ENCODE data around the gene LHX4.

LHX4 gene

GRCh38 chr1:180184041-180184440, 46.0 kb upstream of the LHX4 start:
- no peaks in the 10 kb centered on the region for H3K27me3 ChIP-seq
- no peak for TF ChIP-seq CTCF (IDR thresholded peaks at IDR 0.05; ENCODE audit: low read depth, low read length)
- H3K4me3 ChIP-seq (ENCODE audit: low read depth, low read length) = no peak overlapping the region
- H3K9me3 ChIP-seq = no peaks in the 10 kb centered on the region
- H3K4me1 ChIP-seq = no peaks in the 10 kb centered on the region
- H3K36me3 ChIP-seq = no peaks in the 10 kb centered on the region
- no peak for DNase-seq

GRCh38 chr1:180185281-180185680, 44.8 kb upstream of the LHX4 start:
- H3K27me3 ChIP-seq = no peaks in the 10 kb centered on the region
- H3K36me3 ChIP-seq = no peaks in the 10 kb centered on the region
- no peaks in the 10 kb centered on the region for H3K4me1 ChIP-seq
- no peak overlapping the region for H3K4me3 ChIP-seq (ENCODE audit: low read depth, low read length)
- no peak for TF ChIP-seq CTCF (IDR thresholded peaks at IDR 0.05; ENCODE audit: low read depth, low read length)
- no peaks in the 10 kb centered on the region for H3K9me3 ChIP-seq
- DNase-seq = peak; percentile 1

GRCh38 chr1:180185971-180186645, 44.0 kb upstream of the LHX4 start:
- H3K27me3 ChIP-seq = no peaks in the 10 kb centered on the region
- DNase-seq = peak; percentile 1
- H3K9me3 ChIP-seq = no peaks in the 10 kb centered on the region
- H3K4me3 ChIP-seq (ENCODE audit: low read depth, low read length) = no peak overlapping the region
- no peak for TF ChIP-seq CTCF (IDR thresholded peaks at IDR 0.05; ENCODE audit: low read depth, low read length)
- no peaks in the 10 kb centered on the region for H3K36me3 ChIP-seq
- no peaks in the 10 kb centered on the region for H3K4me1 ChIP-seq

DNA sequence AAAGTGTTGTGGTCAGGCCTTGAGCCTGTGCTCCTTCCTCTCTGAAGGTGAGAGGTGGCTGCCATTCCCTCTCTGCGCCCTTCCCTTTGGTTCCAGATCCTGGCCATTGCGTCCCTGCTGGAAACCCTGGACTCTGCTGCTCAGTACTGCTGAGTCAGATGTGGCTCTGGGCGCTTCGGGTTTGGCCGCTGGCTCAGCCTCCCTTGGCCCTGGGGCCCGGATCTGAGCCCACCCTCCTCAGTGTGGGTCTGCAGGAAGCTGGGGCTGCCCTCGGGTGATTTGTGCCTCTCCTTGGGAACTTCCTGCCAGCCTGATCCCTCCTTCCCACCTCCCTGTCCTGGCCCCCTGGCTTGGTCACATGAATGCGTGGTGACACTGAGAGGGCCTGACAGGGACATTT, 43.2 kb upstream of the LHX4 start:
- TF ChIP-seq CTCF (IDR thresholded peaks at IDR 0.05; ENCODE audit: low read depth, low read length) = no peak
- no peaks in the 10 kb centered on the region for H3K9me3 ChIP-seq
- no peaks in the 10 kb centered on the region for H3K4me1 ChIP-seq
- H3K27me3 ChIP-seq = no peaks in the 10 kb centered on the region
- no peaks in the 10 kb centered on the region for H3K36me3 ChIP-seq
- no peak for DNase-seq
- no peak overlapping the region for H3K4me3 ChIP-seq (ENCODE audit: low read depth, low read length)

DNA sequence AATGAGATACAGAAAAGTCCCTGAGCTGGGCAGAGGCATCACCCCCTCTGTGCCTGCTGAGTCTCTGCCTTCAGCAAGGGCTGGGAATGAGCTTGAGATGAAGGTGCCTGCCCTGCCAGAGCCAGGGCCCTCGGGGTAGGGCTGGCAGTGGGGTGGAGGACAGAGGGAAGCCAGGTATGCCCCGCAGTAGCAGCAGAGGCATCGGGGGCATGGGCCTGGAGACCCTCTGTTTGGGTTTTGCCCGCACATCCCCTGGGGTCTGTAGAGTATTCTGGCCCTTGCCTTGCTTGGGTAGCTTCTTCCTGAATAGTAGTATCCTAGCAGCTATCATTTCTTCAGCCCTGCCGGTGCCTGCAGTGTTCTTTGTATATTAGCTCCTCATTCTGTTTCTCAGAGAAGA, 42.4 kb upstream of the LHX4 start:
- no peaks in the 10 kb centered on the region for H3K9me3 ChIP-seq
- no peaks in the 10 kb centered on the region for H3K36me3 ChIP-seq
- H3K4me3 ChIP-seq (ENCODE audit: low read depth, low read length) = no peak overlapping the region
- DNase-seq = no peak
- no peaks in the 10 kb centered on the region for H3K27me3 ChIP-seq
- TF ChIP-seq CTCF (IDR thresholded peaks at IDR 0.05; ENCODE audit: low read depth, low read length) = no peak
- H3K4me1 ChIP-seq = no peaks in the 10 kb centered on the region

GRCh38 chr1:180188091-180188506, 42.0 kb upstream of the LHX4 start:
- H3K4me3 ChIP-seq (ENCODE audit: low read depth, low read length) = no peak overlapping the region
- no peaks in the 10 kb centered on the region for H3K9me3 ChIP-seq
- no peaks in the 10 kb centered on the region for H3K27me3 ChIP-seq
- TF ChIP-seq CTCF (IDR thresholded peaks at IDR 0.05; ENCODE audit: low read depth, low read length) = peak; percentile 98
- H3K36me3 ChIP-seq = no peaks in the 10 kb centered on the region
- no peaks in the 10 kb centered on the region for H3K4me1 ChIP-seq
- peak; percentile 86 for DNase-seq

All from BE2C (cell line).